ENCODE results near the gene SCTR.

GRCh38 chr2:119486886-119487285 lies 37.4 kb downstream of the SCTR start:
- TF ChIP-seq CTCF (IDR thresholded peaks at IDR 0.05), result no peak
- no peak for TF ChIP-seq EZH2 (IDR thresholded peaks at IDR 0.05)
